Fibroblast of villous mesenchyme (primary cell): ENCODE results near the gene RAB40C. TPM values are rescaled to one million over a fixed set of nuclear protein-coding genes. Genes with fewer than 3 reads are reported as not detected.

Experiments used
- DNase-seq: peaks from one replicate; pipeline ENCODE4 v3.0.0-alpha.2; 2010; ENCODE audit warnings: low read depth
- H3K4me3 ChIP-seq: 2 replicates; pipeline ENCODE4 v1.5.1; 2011; ENCODE audit warnings: low read depth, mild to moderate bottlenecking, low read length
- total RNA-seq: library from RNA; depleted of rRNA; stranded (reverse); fragments of >200 nt; gene quantifications from 2 replicates; pipeline ENCODE4 v1.2.3, GENCODE V29; 2012
- TF ChIP-seq, protein P1 (sequence below): IDR thresholded peaks from 2 replicates; pipeline ENCODE4 v1.5.1; 2012; ENCODE audit warnings: low read depth, mild to moderate bottlenecking, low read length; ENCODE audit not compliant: insufficient read depth

Gene RAB40C
- total RNA-seq, 1 donor, result 9.9 TPM

DNA sequence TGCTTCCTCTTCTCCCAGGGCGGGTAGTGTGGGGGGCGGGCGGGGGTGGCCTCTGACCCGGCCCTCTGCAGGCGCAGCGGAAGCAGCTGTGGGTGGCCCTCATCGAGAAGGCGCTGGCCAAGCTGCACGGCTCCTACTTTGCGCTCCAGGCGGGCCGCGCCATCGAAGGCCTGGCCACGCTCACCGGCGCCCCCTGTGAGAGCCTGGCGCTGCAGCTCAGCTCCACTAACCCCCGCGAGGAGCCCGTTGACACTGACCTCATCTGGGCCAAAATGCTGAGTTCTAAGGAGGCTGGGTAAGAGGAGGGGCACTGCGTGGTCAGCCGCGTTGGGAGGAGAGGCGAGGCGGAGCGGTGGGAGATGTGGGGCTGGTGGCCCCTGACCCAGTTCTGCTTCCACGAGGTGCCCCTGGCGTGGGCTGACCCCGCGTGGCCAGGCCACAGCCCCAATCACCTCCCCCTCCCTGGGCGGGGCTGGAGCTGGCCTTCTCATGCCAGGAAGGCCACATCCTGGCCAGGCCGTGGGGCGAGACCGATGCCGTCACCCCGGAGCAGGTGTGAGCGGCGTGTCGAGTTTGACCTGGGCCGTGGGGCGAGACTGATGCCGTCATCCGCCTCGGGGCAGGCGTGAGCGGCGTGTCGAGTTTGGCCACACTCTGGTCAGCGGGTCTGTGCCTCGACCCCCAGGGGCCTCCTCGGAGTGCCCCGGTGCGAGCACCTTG is 40.2 kb upstream of the RAB40C start:
- no peak overlapping the region for H3K4me3 ChIP-seq
- TF ChIP-seq, protein P1, sequence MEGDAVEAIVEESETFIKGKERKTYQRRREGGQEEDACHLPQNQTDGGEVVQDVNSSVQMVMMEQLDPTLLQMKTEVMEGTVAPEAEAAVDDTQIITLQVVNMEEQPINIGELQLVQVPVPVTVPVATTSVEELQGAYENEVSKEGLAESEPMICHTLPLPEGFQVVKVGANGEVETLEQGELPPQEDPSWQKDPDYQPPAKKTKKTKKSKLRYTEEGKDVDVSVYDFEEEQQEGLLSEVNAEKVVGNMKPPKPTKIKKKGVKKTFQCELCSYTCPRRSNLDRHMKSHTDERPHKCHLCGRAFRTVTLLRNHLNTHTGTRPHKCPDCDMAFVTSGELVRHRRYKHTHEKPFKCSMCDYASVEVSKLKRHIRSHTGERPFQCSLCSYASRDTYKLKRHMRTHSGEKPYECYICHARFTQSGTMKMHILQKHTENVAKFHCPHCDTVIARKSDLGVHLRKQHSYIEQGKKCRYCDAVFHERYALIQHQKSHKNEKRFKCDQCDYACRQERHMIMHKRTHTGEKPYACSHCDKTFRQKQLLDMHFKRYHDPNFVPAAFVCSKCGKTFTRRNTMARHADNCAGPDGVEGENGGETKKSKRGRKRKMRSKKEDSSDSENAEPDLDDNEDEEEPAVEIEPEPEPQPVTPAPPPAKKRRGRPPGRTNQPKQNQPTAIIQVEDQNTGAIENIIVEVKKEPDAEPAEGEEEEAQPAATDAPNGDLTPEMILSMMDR, result no peak
- DNase-seq, result no peak

DNA sequence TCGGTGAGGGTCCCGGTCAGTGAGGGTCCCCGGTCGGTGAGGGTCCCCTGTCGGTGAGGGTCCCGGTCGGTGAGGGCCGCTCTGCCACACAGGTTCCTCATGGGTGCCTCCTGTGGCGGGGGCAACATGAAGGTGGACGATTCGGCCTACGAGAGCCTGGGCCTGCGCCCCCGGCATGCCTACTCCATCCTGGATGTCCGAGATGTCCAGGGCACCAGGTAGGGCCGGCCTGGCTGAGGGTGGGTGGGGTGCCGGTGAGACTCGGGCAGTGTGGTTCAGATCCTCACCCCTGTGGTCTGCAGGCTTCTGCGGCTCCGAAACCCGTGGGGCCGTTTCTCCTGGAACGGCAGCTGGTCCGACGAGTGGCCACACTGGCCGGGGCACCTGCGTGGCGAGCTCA is 38.7 kb upstream of the RAB40C start:
- TF ChIP-seq, protein P1, result no peak
- DNase-seq, result no peak

DNA sequence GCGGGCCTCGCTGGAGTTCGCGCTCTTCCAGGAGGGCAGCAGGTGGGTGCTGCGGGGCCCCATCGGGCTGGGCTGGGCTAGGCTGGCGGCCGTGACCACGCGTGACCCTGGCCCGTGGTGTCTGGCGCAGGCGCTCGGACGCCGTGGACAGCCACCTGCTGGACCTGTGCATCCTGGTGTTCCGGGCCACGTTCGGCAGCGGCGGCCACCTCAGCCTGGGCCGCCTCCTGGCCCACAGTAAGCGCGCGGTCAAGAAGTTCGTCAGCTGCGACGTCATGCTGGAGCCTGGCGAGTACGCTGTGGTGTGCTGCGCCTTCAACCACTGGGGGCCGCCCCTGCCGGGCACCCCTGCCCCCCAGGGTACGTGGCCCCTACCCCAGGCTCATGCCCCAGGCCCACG is 37.7 kb upstream of the RAB40C start:
- TF ChIP-seq, protein P1, result no peak
- DNase-seq, result no peak
- H3K4me3 ChIP-seq, result no peak overlapping the region

More for the DNA sequence above, 38.7 kb upstream of the RAB40C start:
- H3K4me3 ChIP-seq, result no peak overlapping the region

DNA sequence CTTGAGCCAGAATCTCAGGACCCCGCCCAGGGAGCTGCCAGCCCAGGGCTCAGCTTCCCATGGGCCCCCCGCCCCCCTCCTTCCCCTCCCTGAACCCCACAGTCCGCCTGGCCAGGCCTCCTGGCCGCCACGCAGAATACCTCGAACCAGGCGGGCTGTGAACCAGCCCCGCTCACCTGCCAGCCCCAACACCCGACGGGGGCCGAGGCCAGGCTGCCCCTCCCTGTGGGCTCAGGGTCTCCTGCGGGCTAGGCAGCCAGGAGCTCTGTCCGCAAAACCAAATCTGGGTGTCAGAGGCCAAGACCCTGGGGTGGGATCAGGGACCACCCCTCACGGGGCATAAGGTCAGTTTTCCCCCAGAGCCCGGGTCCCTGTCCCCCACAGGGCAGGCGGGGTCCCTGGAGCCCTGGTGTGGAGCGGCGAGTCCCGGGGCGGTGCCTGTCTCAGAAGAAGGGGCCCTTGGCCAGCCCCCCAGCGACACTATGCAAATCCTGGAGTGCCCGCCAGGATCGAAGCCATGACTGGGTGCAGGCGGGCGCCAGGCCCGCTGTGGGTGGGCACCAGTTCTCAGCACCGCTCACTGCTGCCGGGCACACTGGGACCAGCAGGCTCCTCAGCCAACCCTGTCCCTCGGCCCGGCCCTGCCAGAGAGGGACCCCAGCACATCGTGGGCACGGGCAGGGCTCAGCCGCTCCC is 36.1 kb upstream of the RAB40C start:
- no peak overlapping the region for H3K4me3 ChIP-seq
- no peak for DNase-seq
- TF ChIP-seq, protein P1, result no peak

DNA sequence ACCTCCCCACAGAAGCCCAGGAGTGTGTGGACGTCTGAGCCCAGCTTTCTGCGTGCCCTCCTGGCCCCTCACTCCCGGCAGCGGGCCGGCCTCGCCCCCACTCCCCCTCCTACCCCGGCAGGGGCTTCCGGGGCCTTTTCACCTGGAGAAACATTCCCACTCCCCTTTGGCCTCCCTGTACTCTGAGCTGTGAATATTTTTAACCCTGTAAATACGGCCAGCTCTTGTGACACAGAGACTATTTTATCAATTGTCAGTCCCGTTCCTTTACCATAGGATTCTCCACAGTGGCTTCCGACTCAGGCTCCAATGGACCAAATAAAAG is 35.6 kb upstream of the RAB40C start:
- TF ChIP-seq, protein P1, result no peak
- DNase-seq, result no peak
- no peak overlapping the region for H3K4me3 ChIP-seq

DNA sequence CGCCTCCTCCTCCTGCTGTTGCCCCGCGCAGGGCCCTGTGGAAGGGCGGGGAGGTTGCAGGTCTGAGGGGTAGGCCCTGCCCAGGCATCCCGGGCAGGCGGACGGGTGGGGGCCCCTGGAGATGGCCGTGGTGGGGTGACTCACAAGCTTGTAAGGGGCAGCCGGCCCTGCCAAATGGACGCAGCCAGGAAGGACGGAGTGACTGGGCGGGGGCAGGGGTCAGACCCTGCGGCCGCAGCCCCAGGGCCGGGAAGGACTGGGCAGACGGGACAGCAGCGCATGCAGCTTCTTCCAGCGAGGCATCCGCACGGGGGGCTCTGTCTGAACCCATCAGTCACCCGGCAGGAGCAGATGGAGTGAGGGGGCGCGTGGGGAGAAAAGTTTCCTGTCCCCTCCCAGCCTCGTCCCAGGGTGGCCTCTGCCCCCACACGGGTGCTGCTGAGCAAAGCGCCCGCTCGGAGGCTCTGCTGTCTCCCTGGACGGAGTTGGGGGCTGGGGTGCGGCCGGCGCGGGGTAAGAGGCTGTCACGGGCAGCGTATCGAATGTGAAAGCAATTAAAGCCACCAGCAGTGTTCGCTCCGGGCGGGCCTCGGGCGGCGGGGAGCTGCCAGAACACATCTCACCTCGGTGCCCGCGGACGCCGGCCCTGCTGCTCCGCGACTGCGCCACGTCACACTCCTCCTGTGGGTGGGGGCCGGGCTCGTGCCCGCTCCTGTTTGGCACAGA is 35.1 kb upstream of the RAB40C start:
- TF ChIP-seq, protein P1, result no peak
- peak; percentile 46 for DNase-seq
- H3K4me3 ChIP-seq, result no peak overlapping the region
